ENCODE results near the gene ZNF487.
"Not testable (repeated sequence)": the region's sequence is repeated elsewhere in the genome, so short reads cannot be mapped to it uniquely, and the experiment has no call there.

Gene ZNF487

GRCh38 chr10:43436291-43437140, at the start of gene ZNF487:
ZNF487 (plus strand) TSS chr10:43437111; CDS start chr10:43475814, 38,703 bp downstream.
- DNase-seq: peak; percentile 98

GRCh38 chr10:43387678-43388032, 49.3 kb upstream of the ZNF487 start:
- no peak for DNase-seq

GRCh38 chr10:43389867-43390266, 47.0 kb upstream of the ZNF487 start:
- no peak for DNase-seq

DNA sequence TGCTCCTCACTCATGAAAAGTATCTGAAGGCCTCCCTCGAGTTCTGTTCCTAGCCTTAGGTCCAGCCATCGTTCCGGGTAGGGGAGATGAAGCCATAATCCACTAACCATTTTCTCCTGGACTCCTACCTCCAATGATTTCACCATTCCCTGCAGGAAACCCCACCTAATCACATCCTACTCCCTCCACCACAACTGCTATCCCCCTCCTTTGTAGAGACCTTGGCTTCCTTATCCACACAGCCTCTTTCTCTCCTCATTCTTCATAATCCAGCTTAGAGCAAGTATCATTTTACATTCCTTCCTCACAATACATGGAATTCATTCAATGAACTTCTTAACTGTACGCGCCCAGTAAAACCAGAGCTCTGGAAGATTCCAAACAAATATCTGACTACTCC, 46.6 kb upstream of the ZNF487 start:
- no peak for DNase-seq

- DNase-seq: no peak
Observed at GRCh38 chr10:43390759-43391158, 46.2 kb upstream of the ZNF487 start.

- DNase-seq: no peak
Observed at GRCh38 chr10:43391496-43391895, 45.4 kb upstream of the ZNF487 start.

GRCh38 chr10:43392748-43393147, 44.2 kb upstream of the ZNF487 start:
- DNase-seq: no peak

- not testable (repeated sequence) for DNase-seq
Observed at GRCh38 chr10:43393186-43393585, 43.7 kb upstream of the ZNF487 start.

DNA sequence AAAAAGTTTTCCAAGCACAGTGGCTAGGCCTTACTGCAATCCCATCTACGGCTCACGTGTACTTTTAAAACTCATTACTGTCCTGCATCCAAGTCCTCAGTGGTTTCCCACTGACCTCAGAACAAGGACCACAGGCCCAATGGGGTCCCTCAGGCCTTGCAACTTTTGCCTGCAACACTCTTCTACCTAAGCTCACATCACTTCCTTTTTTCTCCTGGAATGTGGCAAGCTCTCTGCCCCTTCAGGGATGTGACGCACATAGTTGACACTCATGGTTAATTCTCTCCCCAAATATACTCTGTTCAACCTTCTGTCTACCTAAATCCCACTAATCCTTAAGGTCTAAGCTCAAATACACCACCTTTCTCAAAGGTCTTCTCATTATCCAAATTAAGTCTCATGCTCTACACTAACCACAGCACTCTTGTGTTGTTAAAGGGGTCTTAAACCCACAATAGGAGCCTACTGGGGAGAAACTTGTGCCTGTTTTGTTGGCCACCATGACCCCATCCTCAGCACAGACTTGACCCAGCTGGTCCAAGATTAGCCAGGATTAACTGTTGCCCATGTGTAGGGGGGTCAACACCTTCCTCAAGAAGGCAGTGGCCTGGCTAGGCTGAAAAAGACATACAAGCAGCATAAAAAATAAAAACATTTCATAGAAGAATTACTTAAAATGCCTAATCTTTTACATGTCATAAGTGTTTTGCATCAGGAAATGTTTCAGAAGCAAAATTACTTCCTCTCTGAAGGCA, 43.1 kb upstream of the ZNF487 start:
- DNase-seq: no peak

DNA sequence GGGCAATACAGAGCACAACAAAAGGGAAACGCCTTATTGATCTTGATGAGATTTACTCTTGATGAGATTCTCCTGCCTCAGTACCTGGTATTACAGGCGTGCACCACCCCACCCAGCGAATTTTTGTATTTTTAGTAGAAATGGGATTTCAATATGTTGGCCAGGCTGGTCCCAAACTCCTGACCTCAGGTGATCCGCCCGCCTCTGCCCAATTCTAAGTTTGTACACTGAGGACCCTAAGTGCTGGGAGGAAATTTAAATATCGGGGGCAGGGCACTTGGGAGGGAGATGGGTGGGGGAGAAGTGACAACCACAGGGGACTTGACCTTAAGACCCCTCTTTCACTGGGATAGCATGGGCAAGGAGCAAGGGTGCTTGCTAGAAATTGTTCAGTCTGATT, 42.0 kb upstream of the ZNF487 start:
- no peak for DNase-seq

- no peak for DNase-seq
Observed at GRCh38 chr10:43395571-43396060, 41.3 kb upstream of the ZNF487 start.

GRCh38 chr10:43396061-43396927, 40.6 kb upstream of the ZNF487 start:
- DNase-seq: peak; percentile 85

- peak; percentile 84 for DNase-seq
Observed at GRCh38 chr10:43396928-43397624, 39.8 kb upstream of the ZNF487 start.

DNA sequence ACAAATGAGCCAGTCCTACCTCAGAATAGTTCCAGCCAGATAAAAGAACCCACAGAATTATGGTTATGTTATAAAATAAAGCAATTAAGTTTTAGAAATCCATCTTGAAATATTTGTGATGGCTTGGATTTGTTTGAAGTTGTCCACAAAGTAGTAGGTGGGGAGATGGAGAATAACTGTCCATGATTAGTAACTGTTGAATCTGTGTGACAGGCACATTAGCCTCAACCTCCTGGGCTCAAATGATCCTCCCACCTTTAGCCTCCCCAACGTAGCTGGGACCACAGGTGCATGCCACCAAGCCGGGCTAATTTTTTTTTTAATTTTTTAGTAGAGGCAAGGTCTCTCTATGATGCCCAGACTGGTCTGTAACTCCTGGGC, 38.0 kb upstream of the ZNF487 start:
- no peak for DNase-seq

GRCh38 chr10:43399320-43400310, 37.3 kb upstream of the ZNF487 start:
- no peak for DNase-seq

GRCh38 chr10:43401627-43402026, 35.3 kb upstream of the ZNF487 start:
- no peak for DNase-seq

- no peak for DNase-seq
Observed at GRCh38 chr10:43402176-43402575, 34.7 kb upstream of the ZNF487 start.

DNA sequence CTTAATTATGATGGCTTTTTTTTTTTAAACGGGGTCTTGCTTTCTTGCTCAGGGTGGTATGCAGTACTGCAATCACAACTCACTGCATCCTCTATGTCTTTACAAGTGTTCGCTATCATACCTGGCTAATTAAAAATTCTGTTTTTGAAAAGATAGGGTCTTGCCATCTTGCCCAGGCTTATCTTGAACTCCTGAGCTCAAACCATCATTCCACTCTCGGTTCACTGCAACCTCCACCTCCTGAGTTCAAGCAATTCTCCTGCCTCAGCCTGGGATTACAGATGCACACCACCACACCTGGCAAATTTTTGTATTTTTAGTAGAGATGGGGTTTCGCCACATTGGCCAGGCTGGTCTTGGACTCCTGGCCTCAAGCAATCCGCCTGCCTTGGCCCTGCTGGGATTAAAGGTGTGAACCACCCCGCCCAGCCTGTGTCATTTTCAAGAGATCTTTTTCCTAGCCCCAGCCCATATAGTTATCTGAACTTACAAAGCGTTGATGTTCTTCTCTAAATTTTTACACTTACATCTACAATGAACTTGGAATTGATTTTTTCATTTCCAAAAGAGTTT, 33.9 kb upstream of the ZNF487 start:
- no peak for DNase-seq

DNA sequence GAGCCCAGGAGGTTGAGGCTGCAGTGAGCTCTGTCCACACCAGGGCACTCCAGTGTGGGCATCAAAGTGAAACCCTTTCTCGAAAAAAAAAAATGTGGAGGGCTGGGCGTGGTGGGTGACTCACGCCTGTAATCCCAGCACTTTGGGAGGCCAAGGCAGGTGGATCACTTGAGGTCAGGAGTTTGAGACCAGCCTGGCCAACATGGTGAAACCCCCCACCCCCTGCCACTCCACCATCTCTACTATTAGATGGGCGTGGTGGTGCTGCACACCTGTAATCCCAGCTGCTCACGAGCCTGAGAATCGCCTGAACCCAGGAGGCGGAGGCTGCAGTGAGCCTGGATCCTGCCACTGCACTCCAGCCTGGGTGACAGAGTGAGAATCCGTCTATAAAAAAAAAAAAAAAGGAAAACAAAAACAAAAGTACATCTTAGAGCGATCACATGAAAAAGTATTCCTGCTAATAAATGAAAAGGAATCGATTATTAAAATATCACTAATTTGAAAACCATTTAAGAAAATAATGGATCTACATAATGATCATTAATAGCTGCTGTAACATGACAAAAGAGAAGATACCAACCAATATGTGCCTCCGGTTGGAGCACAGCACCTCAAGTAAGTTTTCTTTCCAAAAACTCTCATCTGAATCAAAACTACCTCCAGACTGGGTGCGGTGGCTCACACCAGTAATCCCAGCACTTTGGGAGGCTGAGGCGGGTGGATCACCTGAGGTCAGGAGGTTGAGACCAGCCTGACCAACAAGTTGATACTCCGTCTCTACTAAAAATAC, 32.8 kb upstream of the ZNF487 start:
- DNase-seq: no peak

DNA sequence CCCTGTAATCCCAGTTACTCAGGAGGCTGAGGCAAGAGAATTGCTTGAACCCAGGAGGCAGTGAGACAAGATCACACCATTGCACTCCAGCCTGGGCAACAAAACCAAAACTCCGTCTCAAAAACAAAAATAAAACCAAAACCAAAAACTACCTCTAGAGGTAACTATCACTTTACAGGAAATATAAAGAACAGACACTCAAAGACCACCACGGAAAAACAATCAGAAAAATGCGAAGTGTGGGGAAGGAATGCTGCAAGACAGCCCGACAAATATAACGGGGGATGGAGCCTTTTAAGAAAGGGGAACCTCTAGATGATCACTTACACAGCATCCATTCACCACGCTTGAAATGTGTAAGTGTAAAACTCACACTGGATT, 32.2 kb upstream of the ZNF487 start:
- no peak for DNase-seq
